GM18511 (cell line): ENCODE measurements around the gene EXOC1.

Experiments
- ATAC-seq: cut with Tn5 transposase; IDR thresholded peaks from one replicate; pipeline ENCODE4 v1.9.1; 2021; ENCODE audit warnings: mild to moderate bottlenecking, moderate library complexity; ENCODE audit not compliant: unreplicated experiment

Gene EXOC1

GRCh38 chr4:55948726-55949481, 95.5 kb downstream of the EXOC1 start, which contains the start of gene CEP135:
TSS of gene CEP135 (plus strand) at chr4:55948945. CDS start at chr4:55952131, 3,186 bp downstream.
- ATAC-seq, result peak; percentile 78

DNA sequence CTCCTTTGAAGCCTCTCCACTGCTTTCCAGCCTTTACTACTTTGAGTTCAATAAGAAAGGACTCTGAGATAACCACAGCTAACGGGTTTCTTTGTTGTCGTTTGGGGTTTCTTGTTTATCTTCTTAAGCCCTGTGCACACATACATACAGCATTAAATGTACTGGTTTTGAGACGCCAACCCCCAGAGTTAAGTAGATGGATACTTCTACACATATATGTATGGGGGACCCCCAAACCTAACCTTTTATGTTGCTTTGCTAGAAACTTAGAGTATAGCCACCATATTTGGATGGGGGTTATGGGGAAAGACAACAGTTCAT, 96.0 kb downstream of the EXOC1 start:
- ATAC-seq, result no peak

DNA sequence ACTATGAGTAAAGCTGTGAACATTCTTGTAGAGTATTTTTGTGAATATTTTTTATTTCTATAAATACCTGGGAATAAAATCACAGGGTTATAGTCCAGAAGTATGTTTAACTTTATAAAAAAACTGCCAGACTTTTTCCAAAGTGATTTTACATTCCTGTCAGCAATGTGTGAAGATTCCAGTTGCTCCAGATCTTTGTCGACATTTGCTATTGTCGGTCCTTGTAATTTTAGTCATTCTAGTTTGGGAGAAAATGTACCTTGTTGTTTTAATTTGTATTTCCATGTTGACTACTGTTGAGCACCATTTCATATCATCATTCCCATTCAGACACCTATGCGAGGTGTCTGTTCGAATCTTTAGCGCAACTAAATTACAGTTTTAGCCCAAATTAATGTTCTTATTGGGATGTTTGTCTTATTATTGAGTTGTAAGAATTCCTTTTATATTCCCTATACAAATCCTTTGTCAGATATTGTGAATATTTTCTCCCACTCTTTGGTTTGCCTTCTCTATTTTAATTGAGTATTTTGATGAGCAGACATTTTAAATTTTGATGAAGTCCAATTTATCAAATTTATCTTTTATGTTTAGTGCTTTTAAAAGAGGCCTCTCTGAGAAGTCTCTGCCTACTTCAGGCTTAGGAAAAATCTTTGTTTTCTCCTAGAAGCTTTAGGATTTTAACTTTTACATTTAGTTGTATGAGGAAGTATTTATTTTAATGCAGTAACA, 97.9 kb downstream of the EXOC1 start:
- no peak for ATAC-seq
